Limb (tissue), 2 donors: ENCODE measurements around the gene NDUFS6.

Experiments used
- DNase-seq, 2 donors: peaks; one replicate each; pipeline ENCODE4 v3.0.0-alpha.2; 2016; ENCODE audit errors: extremely low spot score in 2 of 2

Gene NDUFS6

DNA sequence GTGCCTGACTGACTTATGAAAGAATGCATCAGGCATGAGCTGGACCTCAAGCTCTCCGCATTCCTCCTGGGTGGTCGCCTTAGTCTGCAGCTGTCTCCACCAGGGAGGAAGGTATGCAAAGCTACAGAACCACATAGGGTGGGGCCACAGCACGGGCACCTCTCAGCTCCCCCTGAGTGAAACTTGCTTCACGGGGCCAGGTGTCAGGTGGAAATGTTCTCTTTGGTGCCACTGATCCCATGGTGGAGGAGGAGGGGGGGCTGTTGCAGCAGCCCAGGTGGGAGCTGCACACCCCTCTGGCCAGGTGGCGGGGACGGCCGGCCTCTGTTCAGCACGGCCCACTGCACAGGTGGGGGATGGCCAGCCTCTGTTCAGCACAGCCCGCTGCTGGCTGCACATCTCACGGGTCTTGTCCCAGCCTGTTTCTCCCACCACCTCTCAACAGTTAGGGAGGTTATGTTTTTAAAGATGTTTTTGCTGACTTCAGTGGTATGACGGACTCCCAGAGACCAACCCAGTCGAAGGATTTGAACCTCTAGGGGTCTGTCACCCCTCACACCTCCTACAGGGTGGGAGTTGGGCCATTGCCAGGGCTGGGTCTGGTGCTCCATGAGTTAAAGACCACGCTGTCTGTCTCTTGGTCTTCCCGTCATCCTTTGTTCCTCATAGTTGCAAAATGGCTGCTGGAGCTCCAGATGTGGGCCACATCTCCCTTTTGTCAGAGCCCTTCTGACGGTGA, 35.9 kb upstream of the NDUFS6 start:
- DNase-seq = no peak

DNA sequence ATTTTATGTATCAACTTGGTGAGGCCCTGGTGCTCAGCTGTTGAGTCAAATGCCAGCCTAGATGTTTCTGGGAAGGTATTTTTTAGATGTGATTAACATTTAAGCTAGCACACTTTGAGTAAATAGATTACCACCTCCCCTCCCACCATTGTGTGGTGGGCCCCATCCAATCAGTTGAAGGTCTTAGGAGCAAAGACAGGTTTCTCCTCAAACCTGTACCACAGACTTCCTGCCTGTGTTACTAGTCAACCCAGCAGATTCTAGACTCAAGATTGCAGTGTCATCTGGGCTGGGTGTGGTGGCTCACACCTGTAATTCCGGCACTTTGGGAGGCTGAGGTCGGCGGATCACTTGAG, 35.3 kb upstream of the NDUFS6 start:
- no peak for DNase-seq

DNA sequence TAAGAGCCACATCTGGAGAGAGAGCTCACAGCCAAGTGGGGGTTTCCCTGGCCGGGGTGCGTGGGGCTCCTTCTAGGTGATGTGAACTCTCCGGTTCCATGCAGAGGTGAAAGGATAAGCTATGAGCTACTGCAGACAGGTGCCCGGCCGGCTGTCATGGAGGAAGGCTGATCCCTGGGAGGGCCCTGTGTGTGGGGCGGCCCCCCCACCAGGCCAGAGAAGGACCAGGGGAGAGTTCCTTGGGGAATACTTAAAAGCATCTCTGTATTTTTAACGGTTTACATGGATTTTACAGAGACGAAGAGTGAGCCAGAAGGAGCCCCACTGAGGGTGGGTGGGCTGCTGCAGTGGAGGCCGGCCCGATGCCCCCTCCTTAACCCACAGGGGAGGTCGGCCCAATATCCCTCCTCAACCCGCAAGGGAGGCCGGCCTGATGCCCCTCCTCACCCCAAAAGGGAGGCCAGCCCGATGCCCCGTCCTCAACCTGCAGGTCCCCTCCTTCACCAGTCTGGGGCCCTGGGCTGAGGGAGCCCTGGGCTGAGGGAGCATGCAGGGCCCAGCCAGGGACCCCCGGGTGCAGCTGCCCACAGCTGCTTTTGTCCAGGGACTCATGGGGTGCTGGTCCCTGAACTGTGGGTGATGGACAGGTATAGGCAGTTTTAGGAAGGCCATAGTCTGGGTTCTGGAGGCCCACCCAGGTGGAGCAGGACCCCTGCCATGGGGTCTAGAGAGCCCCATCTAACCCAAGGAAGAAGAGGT, 33.5 kb upstream of the NDUFS6 start:
- no peak for DNase-seq

DNA sequence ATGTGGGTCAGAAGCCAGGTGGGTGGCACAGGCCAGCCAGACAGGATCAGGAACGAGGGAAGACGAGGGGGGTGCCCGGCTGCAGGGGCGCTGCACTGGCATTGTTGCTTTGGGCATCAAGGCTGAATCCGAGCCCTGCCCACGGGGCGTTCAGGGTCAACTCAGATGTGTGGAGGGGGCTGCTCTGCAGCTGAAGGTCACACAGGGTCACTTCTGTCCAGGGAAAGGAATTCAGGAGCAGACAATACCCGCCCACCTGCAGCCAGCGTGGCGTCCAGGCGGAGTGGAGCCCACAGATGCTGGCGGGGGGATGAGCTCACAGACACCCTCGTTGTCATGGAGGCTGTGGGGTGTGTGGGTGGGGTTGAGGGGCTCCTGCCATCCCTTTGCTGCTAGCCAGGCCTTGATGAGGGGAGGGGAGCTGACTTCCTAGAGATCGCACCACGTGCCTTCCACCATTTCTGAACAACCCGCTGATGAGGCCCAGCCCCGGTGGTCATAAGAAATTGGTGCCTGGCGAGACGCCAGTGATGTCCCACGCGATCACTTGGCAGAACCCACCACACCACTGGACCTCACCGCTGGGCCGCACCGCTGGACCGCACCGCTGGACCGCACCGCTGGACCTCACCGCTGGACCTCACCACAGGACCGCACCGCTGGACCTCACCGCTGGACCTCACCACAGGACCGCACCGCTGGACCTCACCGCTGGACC, 32.8 kb upstream of the NDUFS6 start:
- no peak for DNase-seq

DNA sequence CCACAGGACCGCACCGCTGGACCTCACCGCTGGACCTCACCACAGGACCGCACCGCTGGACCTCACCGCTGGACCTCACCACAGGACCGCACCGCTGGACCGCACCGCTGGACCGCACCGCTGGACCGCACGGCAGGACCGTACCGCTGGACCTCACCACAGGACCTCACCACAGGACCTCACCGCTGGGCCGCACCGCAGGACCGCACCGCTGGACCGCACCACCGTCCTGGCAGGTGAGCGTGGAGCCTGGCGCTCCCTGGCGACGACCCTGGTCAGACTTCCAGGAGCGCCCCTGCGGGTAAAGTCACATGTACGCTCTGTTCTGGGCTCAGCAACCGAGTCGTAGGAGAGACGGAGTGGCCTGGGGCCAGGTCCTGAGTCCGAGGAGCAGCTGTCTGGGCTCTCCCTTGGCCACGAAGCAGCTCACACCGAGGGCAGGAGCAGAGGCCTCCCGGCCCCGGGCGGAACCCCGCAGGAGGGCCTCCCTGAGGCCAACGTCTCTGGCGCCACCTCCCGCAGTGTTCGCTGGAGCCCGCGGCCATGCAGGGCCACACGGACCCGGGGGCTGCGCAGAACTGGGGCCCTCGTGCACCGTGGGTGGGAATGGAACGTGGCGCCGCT, 32.1 kb upstream of the NDUFS6 start:
- DNase-seq = no peak

DNA sequence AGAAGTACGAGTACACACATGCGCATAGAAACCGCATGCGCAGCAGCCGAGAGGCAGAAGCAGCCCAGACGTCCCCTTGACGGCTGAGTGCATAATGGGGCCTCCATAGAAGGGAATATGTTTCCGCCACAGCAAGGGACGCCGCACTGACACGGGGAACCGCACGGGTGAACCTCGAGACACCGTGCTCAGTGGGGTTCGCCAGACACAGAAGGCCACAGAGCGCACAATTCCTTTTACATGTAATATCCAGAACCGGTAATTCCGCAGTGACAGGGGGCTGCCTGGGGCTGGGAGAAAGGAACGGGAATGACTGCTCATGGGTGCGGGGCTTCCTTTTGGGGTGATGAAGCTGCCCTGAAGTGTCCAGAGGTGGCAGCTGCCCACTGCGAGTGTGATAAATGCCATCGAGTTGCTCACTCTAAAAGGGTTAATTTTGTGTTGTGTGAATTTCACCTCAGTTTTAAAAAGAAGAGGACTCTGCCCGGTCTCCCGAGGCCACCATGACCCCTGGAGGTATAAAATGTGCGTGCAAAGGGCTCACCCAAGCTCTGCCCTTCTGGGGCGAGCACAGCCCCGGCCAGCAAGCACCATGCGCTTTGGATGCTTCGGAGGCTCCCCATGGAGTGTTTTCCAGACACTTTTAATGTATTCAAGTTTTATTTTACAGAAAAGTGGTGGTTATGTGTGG, 31.3 kb upstream of the NDUFS6 start:
- no peak for DNase-seq

DNA sequence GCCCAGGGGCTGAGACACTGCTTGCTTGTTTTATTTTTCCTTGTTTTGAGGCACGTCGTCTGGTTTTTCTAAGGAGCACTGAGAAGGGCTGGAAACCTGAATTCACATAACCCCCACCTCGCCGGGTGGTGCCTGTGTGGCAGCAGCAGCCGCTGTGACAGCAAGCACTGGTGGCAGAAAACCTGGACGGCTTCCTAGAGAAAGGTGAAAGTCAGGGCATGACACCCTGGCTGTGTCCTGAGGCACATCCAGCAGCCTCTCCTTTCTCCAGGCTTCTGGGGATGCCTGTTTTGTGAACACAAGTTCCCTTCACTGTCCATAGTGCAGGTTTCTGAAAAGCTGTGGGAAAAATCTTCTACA, 30.8 kb upstream of the NDUFS6 start:
- DNase-seq = no peak

DNA sequence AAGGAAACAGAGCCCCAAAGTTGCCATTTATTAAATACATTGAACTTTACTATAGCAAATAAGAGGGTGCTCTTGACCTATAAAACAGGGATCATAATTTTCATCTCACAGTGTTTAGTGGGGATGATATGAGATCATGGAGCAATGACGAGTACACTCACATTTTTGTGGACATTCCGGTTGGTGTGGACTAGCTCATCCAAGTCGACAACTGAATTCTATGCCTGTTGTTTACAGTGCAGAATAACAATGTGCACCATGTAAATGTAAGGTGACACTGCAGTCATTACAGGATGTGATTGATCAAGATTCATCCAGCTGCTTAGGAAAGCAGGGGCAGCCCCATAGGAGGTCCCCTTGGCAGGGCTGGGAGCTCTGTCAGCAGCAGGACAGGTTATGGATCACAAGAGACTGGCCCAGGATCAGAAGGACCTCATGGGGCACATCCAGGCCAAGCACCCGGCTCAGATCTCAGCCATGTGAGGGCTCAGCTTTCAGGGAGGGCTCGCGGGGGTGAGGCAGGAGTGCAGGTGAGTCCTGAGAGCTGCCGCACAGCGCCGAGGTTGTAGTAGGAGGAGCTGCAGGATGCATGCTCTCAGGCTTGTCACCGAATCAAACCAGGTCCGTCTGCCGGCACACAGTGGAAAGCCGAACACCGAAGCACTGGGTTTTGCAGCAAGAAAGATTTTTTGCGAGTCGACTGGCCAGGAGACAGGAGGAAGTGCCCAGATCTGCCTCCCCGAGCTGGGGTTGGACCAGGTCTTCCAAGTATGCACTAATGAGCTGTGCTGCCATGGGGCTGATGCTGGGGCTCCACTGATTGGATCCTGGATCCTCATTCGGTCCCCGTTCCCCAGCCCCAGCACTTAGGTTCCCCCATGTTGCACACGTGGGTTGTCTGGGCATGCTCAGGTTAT, 29.8 kb upstream of the NDUFS6 start:
- no peak for DNase-seq

DNA sequence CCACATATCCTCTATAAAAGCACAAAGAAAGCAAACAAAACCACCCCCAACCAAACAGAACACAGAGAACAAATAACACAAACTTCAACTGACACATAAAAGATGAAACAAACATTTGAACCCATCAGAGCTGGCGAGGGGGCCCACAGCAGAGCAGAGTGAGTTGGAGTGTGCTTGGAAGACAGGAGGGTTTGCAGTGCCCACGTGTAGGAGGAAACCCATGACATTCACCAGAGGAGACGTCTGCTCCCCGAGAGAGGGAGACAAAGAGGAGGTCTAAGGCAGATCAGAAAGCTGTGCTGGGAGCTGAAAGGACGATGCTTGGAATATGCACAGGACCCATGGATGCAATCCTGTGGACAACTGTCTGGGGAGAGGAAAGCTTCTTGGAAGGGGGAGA, 28.6 kb upstream of the NDUFS6 start:
- no peak for DNase-seq

DNA sequence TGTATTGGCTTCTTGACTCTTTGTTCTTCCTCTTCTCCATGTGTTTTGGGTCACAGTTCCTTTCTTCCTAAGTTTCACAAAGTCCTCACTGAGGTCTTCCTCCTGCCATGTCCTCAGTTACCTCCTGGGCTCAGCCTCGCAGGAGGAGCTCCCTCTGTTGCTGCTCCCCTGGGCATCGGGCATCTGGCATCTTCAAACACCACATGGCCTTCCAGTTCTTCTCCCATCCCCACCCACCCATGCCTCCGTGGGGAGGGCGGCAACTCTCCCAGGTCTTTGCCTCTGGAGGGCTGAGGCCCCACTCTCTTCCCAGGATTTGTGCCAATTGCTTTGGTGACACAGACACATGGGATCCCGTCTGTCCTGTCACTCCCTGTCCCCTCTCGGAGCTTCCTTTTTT, 24.4 kb upstream of the NDUFS6 start:
- DNase-seq = no peak

DNA sequence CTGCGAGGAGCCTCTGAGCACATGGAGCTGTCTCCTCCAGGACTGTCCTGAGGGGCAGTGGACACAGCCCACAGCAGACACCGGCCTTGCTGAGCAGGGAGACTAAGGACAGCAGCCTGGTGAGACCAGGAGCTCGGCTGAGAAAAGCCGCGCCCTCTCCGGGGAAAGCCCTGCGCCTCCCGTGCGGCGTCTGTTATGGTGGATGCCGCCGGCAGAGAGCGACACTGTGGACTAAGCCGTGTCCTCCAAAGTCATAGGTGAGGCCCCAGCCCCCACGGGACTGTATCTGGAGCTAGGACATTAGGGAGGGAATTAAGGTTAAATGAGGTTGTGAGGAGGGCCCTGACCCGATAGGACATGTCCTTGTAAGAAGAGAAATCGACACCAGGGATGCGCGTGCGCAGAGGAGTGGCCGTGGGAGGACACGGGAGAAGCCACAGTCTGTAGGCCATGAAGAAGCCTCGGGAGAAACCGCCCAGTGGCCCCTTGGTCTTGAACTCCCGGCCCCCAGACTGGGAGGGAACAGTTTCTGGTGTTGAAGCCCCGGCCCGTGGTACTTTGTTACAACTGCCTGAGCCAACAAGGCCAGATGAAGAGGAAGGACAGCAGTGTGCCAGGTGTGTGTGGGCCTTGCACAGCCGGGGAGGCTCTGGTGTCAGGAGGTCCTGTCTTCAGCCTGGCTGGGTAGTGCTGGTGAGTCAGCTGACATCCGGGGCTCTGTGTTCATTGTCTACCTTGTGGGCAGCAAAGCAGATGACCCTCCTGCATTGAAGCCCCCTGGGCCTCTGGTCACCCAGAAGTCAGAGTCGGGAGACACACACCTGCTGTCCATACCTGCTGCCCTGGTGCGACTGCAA, 23.7 kb upstream of the NDUFS6 start:
- no peak for DNase-seq

DNA sequence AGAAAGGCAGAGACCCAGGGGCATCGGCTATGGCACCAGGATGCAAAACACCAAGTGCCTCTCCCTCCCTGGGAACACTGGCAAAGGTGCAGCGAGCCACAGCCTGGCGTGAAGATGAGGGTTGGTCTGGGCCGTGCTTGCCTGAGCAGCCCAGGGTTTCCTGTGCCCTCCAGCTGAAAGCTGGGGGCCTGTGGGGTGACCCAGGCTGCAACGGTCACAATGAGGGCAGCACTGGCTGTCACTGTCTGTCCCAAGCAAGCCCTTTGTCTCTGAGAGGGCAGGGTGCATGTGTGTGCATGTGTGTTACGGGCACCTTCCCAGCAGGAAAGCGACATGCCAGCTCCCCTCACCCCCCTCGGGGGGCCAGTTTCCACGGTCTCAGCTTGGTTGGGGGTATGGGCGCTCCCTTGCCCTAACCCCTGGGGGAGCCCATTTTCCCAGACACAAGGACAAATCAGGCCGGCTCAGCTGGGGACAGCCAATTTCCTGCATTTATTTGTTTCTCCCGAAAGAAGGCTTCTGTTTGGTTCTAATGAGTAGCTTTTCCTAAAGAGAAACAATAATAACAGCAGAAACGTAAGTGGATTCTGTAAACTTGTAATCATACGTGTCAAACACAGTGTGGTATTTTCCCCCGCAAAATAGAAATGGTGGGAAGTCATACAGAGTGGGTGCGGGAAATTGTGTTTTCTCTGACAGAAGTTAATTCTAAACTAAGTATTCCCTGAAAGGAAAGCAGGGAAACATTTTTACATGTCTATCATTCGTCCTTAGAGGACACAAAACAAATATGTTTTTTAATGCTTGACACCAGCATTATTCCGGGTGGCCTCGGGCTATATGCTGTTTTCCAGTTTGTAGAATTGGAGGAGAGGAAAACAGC, 22.8 kb upstream of the NDUFS6 start:
- peak in 1 of 2 donors; percentile 16 for DNase-seq

DNA sequence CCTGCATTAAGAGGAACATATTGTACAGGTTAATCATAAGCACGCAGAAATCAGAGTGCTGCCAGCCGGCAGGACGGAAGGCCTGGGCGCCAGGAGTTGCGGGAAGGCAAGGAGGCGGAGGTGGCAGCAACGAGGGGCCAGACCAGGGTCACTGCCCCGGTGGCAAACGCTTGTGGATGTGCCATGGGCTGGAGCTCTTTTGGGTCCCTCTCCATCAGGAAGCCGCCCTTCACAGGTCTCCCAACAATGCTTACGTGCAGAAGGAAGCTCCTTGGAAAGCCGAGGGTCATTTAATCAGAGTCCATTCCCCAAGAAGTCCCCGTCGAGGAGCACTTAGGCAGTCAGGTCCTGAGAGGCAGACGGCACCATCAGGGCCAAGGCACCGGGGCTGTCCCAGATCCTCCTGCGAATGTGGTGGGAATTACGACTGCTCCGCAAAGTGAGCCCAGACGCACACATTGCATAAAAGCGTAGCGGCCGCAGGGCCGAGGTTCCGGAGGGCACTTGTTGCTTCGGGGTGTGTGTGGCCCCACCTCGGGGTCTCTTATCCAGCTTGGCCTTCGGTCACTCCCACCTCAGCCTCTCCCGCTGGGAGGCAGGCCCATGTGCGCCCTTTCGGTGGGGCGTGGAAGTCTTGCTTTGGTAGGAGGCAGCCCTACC, 22.1 kb upstream of the NDUFS6 start:
- DNase-seq = peak in 1 of 2 donors; percentile 17

DNA sequence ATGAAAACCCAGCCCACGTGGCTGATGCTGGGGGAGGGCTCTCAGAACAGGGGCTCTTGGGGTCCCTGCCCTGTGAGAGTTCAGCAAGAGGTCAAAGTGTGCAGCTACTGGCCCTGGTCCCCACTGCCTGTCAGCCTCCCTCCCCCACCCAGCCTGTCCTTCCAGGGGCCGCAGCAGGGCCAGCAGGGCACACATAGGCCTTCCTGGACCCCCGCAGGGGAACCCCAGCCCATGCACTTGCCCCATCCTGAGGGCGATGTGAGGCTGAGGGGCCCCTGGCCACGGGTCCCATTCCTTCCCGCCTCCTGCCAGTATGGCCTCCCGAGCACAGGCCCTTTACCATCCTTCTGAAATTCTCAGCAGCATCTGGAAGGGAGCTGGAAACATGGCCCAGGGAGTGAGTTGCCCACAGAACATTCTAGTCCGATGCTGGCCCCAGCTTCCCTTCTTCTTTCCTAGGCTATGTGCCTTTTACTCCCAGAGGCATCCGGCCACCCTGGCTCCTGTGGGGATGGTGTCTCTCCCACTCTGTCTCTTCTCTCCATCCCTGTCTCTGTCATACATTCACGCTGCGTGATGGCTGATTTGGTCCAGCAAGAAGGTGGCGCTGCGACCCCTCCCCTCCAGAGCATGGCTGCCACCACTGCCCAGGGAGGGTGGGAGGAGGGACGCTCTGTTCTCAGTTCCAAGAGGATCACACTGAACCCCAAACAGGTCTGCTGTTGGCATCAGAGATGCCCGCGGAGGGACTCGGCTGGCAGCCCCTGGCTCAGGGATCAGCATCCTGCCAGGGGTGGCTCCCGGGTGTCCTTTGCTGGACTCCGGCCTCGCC, 21.2 kb upstream of the NDUFS6 start:
- DNase-seq = peak in 1 of 2 donors; percentile 14

DNA sequence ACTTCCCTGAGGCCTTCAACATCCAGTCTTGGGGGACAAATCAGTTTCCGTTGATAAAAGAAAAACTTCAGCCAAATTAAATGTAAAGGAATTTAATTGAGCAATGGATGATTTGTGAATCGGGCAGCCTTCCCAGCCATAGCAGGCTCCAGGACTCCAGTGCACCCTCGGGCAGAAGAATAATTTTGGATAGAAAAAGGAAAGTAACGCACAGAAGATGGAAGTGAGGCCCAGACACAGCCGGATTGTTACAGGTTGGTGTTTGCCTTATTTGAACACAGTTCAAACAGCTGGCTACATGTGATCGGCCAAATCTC, 20.6 kb upstream of the NDUFS6 start:
- peak in 1 of 2 donors; percentile 9 for DNase-seq

DNA sequence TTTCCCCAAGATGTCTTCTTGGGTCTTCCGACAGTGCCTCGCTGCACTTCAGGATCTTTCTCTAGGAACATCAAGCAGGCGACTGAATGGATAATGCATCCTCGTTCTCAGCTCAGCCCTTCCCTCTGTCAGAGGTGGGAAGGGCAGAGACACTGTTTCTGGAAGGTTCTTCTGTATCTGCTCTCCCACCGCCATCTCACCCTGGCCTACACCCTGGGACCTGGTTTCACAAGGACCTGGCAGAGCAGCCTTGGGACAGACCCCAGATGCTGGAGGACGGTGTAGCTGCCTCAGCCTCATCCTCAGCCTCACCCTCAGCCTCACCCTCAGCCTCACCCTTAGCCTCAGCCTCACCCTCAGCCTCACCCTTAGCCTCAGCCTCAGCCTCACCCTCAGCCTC, 20.1 kb upstream of the NDUFS6 start:
- DNase-seq = no peak

DNA sequence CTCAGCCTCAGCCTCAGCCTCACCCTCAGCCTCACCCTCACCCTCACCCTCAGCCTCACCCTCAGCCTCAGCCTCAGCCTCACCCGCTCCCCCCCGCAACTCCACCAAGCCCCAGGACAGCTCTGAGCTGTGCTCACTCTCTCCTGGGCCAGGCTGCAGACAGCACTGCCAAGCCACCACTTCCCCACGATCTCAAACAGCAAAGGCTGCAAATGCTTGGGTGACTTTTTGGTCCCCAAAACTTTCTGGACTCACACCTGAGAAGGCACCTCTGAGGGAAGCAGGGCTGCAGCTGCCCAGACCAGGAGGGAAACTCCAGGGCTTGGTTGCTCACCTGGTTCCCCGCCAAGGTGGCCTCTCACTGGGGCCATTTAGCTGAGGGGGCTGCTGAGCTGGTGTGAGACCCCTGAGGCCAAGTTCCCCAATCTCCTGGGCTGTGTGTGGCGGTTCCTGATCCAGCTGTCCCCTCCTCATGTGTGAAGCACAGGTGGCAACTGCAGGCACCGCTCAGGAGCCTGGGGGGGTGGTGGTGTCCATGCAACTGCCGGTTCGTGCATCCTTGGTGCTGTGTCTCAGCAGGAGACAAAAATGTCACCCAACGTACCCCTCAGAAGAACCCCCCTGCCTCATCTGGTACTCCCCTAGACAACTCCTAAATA, 19.4 kb upstream of the NDUFS6 start:
- DNase-seq = no peak
